GM23338 (cell line): ENCODE measurements around the gene TRIM63.

ENCODE experiments used
- CREB1 ChIP-seq: fragments of 250-450 bp; sonication (Bioruptor Pico); IDR thresholded peaks from 2 replicates; pipeline ENCODE4 v1.5.0; 2020; ENCODE audit warnings: low read depth, mild to moderate bottlenecking, moderate library complexity
- ETS1 ChIP-seq: IDR thresholded peaks from 2 replicates; pipeline ENCODE4 v1.6.1; 2016; ENCODE audit warnings: antibody characterized with exemption
- EZH2 ChIP-seq: fragments of 200-600 bp; sonication (generic); IDR thresholded peaks from one replicate; pipeline ENCODE4 v1.8.0; 2017; ENCODE audit warnings: antibody characterized with exemption, mild to moderate bottlenecking, low read depth; ENCODE audit not compliant: unreplicated experiment
- EZH2phosphoT487 ChIP-seq: fragments of 200-600 bp; sonication (generic); IDR thresholded peaks from one replicate; pipeline ENCODE4 v1.8.1; 2018; ENCODE audit warnings: antibody characterized with exemption; ENCODE audit not compliant: unreplicated experiment
- JUNB ChIP-seq: IDR thresholded peaks from one replicate; pipeline ENCODE4 v1.6.1; 2016; ENCODE audit warnings: antibody characterized with exemption; ENCODE audit not compliant: unreplicated experiment
- NANOG ChIP-seq: IDR thresholded peaks from 2 replicates; pipeline ENCODE4 v1.6.1; 2016; ENCODE audit warnings: antibody characterized with exemption, borderline replicate concordance
- POLR2AphosphoS5 ChIP-seq: IDR thresholded peaks from 2 replicates; pipeline ENCODE4 v1.6.1; 2016; ENCODE audit warnings: antibody characterized with exemption, low read depth
- REST ChIP-seq: IDR thresholded peaks from one replicate; pipeline ENCODE4 v1.6.1; 2018; ENCODE audit warnings: antibody characterized with exemption; ENCODE audit not compliant: unreplicated experiment
- STAT1 ChIP-seq: IDR thresholded peaks from one replicate; pipeline ENCODE4 v1.6.1; 2016; ENCODE audit warnings: antibody characterized with exemption; ENCODE audit not compliant: unreplicated experiment
- ZNF114 ChIP-seq: fragments of 250-450 bp; sonication (Bioruptor Pico); IDR thresholded peaks from 2 replicates; pipeline ENCODE4 v1.5.0; 2020; ENCODE audit warnings: mild to moderate bottlenecking, moderate library complexity
- TF ChIP-seq, protein P1 (sequence below), 2 experiments: fragments of 200-600 bp in 1 of 2; sonication (generic) in 1 of 2; conservative IDR thresholded peaks; 2 replicates each; pipeline versions ENCODE4 v1.5.1 to v1.6.1; 2016 to 2017; ENCODE audit warnings: antibody characterized with exemption in 2 of 2, low read depth in 2 of 2, mild to moderate bottlenecking in 2 of 2, moderate library complexity in 1 of 2
- TF ChIP-seq, protein P2 (sequence below): fragments of 250-450 bp; sonication (Bioruptor Pico); IDR thresholded peaks from 2 replicates; pipeline ENCODE4 v1.5.0; 2020; ENCODE audit warnings: mild to moderate bottlenecking, moderate library complexity

DNA sequence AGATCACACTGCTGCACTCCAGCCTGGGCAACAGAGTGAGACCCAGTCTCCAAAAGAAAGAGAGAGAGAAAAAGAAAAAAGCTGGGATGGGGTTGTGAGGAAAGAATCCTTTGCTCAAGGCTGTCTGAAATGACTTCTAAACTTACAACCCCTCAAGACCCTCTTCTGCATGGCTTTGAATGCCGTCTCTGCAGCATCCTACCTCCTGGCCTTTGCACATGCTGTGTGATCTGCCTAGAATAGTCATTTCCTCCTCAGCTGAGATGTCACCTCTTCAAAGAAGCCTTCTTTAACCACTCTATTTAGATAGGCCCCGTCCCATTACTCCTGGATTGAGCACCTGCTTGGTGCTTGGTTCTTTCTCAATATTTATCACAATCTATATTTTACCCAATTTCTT, 17.4 kb upstream of the TRIM63 start:
- no peak for TF ChIP-seq JUNB
- TF ChIP-seq, protein P1, sequence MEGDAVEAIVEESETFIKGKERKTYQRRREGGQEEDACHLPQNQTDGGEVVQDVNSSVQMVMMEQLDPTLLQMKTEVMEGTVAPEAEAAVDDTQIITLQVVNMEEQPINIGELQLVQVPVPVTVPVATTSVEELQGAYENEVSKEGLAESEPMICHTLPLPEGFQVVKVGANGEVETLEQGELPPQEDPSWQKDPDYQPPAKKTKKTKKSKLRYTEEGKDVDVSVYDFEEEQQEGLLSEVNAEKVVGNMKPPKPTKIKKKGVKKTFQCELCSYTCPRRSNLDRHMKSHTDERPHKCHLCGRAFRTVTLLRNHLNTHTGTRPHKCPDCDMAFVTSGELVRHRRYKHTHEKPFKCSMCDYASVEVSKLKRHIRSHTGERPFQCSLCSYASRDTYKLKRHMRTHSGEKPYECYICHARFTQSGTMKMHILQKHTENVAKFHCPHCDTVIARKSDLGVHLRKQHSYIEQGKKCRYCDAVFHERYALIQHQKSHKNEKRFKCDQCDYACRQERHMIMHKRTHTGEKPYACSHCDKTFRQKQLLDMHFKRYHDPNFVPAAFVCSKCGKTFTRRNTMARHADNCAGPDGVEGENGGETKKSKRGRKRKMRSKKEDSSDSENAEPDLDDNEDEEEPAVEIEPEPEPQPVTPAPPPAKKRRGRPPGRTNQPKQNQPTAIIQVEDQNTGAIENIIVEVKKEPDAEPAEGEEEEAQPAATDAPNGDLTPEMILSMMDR (conservative IDR thresholded peaks at IDR 0.05; ENCODE audit: low read depth in 2 of 2), result no peak
- TF ChIP-seq POLR2AphosphoS5, result no peak
- TF ChIP-seq EZH2phosphoT487, result no peak
- no peak for TF ChIP-seq EZH2
- TF ChIP-seq REST, result no peak
- no peak for TF ChIP-seq ETS1
- TF ChIP-seq CREB1 (CRISPR knock-in tag), result no peak
- no peak for TF ChIP-seq STAT1
- no peak for TF ChIP-seq NANOG
- no peak for TF ChIP-seq ZNF114 (CRISPR knock-in tag)
- TF ChIP-seq, protein P2, sequence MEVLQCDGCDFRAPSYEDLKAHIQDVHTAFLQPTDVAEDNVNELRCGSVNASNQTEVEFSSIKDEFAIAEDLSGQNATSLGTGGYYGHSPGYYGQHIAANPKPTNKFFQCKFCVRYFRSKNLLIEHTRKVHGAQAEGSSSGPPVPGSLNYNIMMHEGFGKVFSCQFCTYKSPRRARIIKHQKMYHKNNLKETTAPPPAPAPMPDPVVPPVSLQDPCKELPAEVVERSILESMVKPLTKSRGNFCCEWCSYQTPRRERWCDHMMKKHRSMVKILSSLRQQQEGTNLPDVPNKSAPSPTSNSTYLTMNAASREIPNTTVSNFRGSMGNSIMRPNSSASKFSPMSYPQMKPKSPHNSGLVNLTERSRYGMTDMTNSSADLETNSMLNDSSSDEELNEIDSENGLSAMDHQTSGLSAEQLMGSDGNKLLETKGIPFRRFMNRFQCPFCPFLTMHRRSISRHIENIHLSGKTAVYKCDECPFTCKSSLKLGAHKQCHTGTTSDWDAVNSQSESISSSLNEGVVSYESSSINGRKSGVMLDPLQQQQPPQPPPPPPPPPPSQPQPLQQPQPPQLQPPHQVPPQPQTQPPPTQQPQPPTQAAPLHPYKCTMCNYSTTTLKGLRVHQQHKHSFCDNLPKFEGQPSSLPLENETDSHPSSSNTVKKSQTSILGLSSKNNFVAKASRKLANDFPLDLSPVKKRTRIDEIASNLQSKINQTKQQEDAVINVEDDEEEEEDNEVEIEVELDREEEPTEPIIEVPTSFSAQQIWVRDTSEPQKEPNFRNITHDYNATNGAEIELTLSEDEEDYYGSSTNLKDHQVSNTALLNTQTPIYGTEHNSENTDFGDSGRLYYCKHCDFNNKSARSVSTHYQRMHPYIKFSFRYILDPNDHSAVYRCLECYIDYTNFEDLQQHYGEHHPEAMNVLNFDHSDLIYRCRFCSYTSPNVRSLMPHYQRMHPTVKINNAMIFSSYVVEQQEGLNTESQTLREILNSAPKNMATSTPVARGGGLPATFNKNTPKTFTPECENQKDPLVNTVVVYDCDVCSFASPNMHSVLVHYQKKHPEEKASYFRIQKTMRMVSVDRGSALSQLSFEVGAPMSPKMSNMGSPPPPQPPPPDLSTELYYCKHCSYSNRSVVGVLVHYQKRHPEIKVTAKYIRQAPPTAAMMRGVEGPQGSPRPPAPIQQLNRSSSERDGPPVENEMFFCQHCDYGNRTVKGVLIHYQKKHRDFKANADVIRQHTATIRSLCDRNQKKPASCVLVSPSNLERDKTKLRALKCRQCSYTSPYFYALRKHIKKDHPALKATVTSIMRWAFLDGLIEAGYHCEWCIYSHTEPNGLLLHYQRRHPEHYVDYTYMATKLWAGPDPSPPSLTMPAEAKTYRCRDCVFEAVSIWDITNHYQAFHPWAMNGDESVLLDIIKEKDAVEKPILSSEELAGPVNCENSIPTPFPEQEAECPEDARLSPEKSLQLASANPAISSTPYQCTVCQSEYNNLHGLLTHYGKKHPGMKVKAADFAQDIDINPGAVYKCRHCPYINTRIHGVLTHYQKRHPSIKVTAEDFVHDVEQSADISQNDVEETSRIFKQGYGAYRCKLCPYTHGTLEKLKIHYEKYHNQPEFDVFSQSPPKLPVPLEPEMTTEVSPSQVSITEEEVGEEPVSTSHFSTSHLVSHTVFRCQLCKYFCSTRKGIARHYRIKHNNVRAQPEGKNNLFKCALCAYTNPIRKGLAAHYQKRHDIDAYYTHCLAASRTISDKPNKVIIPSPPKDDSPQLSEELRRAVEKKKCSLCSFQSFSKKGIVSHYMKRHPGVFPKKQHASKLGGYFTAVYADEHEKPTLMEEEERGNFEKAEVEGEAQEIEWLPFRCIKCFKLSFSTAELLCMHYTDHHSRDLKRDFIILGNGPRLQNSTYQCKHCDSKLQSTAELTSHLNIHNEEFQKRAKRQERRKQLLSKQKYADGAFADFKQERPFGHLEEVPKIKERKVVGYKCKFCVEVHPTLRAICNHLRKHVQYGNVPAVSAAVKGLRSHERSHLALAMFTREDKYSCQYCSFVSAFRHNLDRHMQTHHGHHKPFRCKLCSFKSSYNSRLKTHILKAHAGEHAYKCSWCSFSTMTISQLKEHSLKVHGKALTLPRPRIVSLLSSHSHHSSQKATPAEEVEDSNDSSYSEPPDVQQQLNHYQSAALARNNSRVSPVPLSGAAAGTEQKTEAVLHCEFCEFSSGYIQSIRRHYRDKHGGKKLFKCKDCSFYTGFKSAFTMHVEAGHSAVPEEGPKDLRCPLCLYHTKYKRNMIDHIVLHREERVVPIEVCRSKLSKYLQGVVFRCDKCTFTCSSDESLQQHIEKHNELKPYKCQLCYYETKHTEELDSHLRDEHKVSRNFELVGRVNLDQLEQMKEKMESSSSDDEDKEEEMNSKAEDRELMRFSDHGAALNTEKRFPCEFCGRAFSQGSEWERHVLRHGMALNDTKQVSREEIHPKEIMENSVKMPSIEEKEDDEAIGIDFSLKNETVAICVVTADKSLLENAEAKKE (CRISPR knock-in tag), result no peak
